ENCODE results near the gene HINT3.

DNA sequence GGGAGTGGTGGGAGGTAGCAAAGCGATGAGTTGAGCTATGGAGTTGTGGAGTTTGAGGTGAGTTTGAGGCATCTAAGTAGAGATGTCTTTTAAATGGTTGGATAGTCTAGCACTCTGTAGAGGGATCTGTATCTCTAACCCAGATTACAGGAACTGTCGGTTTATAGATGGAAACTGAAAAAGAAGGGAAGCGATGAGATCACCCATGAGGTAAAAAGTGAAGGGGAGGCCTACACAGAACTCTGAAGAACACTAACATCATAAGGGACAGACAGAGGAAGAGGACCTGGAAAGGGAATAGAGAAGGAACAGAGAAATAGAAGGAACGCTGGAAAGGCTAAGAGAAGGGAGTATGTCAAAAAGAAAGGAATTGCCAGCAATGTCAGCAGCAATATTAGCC, 2.5 kb downstream of the HINT3 start:
- no peak for TF ChIP-seq CTCF (IDR thresholded peaks at IDR 0.05; ENCODE audit: low read length)
- TF ChIP-seq EZH2 (IDR thresholded peaks at IDR 0.05; ENCODE audit: borderline replicate concordance, low read length): no peak

Measured in OCI-LY1 (cell line).